ENCODE measurements around the gene MEA1.

Gene MEA1

DNA sequence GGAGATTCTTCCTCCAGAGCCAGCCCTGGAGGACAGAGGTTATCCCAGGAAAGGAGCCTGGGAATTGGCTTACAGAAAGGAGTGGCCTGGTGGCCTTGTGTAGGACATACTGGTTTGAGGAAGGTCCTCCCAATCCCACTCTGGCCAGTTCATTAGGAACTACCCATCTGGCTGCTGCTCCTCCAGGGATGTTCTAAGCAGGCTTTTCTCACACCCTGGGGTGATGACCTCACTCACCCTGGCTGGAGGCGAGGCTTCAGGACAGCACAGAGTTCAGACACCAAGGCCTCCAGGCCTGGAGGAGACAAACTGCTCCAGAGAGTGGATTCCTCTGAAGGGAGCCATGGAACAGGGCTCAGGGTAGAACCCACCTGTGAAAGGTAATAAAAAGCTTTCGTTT, 44.3 kb downstream of the MEA1 start:
- DNase-seq: no peak

DNA sequence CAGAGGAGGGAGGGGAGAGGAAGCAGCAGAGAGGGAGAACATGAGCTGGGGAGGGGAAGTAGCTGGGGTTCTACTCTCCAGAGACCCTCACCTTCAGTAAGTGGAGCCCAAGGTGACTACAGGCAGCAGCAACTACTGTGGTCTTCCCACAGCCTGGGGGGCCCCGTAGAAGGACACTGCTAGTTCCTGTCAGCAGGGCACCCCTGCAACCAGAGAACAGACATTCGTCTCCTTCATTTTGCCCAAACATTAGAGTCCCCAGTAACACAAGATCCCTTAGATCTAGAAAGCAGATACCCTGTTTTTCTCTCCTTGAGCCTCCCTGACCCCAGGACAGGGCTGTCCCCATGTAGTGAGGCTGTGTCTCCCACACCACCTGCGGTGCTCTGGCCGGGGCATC, 45.0 kb downstream of the MEA1 start:
- DNase-seq: no peak

DNA sequence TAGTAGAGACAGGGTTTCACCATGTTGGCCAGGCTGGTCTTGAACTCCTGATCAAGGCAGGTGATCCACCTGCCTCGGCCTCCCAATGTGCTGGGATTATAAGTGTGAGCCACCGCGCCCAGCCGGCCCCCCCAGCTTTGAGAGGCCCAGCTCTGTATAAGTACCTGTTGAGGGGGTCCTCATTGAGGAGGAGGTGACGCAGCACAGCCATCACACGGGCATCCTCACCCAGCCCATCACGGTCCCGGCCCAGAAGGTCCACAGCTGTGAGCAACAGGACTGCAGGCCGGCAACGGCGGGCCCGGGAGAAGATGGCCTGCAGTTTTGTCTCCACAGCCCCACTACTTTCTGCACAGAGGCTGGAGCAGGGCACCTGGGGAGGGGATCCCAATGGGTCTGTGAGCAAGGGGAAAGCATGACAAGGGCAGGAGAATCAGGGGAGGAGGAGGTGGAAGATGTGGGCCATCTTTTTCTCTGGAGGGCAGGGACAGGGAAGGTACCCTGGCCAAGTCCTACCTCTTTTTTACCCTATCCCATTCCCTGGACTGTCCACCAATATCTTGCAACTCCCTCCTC, 45.5 kb downstream of the MEA1 start:
- DNase-seq: no peak

DNA sequence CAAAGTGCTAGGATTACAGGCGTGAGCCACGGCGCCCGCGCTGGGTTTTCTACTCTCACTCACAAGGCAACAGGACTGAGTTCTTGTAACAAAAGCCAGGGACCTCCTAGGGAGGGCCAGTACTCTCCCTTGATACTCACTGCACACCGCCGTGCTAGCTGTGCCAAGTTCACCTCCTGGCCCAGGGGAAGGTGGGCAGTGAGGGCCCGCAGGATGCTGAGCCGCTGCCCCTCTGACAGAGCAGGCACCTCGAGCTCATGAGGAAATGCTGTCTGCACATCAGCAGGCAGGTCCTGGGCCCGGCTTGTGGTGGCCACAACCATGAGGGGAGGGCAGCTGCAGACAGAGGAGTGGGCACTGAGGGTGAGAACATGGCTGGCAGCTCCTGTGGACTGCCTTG, 46.5 kb downstream of the MEA1 start:
- DNase-seq: no peak

DNA sequence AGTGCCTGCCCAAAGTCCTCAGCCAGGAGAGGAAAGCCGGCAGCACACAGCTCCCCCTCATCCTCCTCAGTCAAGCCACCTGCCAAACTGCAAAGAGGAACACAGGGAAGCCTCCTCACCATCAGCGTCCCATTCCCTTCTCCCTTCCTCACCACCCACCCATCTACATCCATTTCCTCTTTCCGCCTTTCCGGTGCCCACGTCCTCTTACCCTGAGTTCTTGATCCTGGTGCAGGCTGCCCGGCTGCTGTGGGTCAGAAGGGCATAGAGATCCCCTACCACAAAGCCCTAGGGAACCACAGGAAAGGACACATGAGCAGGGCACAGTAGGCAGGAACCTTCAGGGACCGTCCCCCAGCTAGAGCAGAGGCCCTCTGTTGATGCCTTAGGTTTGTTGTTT, 47.2 kb downstream of the MEA1 start:
- DNase-seq: no peak

DNA sequence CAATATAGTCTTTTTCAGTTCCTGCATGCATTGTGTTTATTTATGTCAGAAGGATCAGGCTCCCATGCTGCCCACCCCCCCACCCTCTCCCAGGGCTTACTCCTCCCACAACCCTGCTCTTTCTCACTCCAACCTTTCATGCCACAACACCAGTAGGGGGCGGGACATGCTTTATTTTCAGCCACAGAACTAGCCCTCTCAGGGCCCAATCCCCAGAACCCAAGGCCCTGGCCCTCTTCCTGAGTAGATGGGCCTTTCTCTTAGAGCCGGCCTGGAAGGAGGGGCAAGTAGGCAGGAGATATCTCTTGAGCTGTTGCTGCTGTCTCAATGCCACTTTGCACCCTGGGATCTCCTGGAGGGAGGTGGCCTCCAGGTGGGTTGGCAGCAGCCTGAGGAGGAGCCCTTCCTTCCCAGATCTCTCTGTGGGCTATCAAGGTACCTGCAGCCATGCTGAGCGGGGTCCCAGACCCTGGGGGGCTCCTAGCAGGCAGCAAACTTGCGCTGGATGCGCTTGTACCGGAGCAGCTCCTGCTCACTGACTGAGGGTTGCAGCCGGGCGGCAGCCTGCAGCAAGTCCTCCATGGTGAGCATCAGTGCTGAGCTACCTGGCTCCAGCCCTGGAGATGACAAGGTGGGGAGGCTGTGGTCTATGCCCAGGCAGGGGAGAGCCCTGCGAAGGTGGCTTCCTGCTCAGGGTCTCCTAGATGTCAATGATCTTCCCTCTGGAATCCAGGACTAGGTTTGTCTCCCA, 49.7 kb downstream of the MEA1 start:
- DNase-seq: peak in 1 of 2 experiments; percentile 17

DNA sequence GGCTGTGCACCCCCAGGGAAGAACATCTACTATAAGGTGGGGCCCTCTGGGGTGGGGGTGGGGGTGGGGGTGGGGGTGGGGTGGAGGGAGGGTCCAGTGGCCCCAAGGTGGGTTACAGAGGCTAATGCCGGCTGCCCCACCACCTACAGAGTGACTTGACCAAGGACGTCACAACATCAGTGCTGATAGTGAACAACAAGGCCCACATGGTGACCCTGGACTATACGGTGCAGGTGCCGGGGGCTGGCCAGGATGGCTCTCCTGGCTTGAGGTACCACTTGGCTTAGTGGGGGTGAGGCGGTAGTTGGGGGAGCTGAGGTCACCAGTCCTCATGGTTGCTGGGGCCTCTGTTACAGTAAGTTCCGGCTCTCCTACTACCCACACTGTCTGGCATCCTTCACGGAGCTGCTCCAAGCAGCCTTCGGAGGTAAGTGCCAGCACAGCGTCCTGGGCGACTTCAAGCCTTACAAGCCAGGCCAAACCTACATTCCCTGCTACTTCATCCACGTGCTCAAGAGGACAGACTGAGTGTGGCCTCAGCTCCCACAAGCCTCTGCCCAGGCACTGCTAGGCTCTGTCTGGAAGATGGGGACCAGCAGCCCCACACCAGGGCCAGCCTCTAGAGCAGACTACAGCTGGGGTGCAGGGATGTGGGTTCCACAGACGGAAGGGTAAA, 50.4 kb downstream of the MEA1 start:
- DNase-seq: no peak

DNA sequence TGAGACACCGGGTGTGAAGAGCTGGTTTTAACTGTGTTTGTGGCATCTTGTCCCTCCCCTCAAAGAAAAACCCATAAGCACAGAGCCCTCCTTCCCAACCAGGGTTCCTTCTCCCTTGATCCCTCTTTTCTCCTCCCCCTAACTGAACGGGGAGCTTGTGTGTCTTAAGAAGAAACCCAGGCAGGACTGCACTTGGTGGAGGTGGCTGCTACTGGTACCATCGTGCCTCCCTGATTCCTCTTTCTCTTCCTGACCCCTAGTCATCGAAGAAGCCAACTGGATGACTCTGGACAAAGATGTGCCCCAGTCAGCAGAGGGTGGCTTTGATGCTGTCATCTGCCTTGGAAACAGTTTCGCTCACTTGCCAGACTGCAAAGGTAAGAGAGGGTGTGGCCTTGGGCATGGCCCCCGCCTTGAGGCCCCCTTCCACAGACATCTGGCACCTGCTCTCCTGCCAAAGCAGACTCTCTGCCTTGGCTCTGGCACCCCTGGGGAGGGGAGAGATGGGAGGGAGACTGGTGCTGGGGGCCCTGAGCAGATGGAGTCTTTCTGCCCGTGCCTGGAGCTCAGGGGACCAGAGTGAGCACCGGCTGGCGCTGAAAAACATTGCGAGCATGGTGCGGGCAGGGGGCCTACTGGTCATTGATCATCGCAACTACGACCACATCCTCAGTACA, 51.1 kb downstream of the MEA1 start:
- no peak for DNase-seq

DNA sequence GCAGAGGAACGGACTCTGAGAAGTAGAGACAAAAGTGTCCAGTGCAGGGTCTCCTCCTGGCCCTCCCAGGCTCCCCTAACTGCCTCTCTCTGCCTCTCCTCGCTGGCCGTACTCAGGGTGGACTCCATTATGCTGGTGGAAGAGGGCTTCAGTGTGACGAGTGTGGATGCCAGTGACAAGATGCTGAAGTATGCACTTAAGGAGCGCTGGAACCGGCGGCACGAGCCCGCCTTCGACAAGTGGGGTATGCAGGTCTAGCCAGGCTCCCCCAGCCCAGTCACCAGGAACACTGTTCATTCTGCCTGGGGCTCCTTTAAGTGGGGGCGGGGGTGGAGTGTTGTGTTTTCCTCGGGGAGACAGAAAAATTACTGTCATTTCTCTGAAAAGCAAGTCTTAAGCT, 51.6 kb downstream of the MEA1 start:
- no peak for DNase-seq
